Large intestine (tissue), 3 donors: ENCODE results near the gene TCFL5. TPM values are rescaled to one million over a fixed set of nuclear protein-coding genes. Genes with fewer than 3 reads are reported as not detected.

Experiments
- DNase-seq, 2 donors: peaks; one replicate each; pipeline versions ENCODE4 v3.0.0 to v3.0.0-alpha.2; 2013
- H3K27ac ChIP-seq: one replicate; pipeline ENCODE4 v1.5.1; 2013; ENCODE audit warnings: low read length
- H3K27me3 ChIP-seq: 2 replicates; pipeline ENCODE4 v1.6.1; 2013; ENCODE audit warnings: low read length; ENCODE audit not compliant: control insufficient read depth, insufficient read depth
- H3K36me3 ChIP-seq: 2 replicates; pipeline ENCODE4 v1.6.1; 2013; ENCODE audit warnings: low read length; ENCODE audit not compliant: control insufficient read depth, insufficient read depth
- H3K4me1 ChIP-seq: one replicate; pipeline ENCODE4 v1.6.1; 2013; ENCODE audit warnings: low read length; ENCODE audit not compliant: control insufficient read depth, insufficient read depth
- H3K4me3 ChIP-seq: one replicate; pipeline ENCODE4 v1.5.1; 2013; ENCODE audit warnings: low read length
- H3K9me3 ChIP-seq: one replicate; pipeline ENCODE4 v1.6.1; 2013; ENCODE audit warnings: mild to moderate bottlenecking, low read depth, low read length, moderate library complexity; ENCODE audit not compliant: control insufficient read depth
- WGBS: methylation state at CpG from one replicate; pipeline ENCODE4 v1.1.5; 2013; ENCODE audit warnings: low lambda C conversion rate; ENCODE audit not compliant: insufficient coverage; 5-methylcytosine and 5-hydroxymethylcytosine counted together
- polyA plus RNA-seq: library from polyadenylated mRNA; unstranded; fragments of 120-200 nt; gene quantifications from one replicate; pipeline ENCODE4 v1.2.1, GENCODE V29; 2013

Gene TCFL5
- polyA plus RNA-seq, 1 donor: 6.8 TPM

GRCh38 chr20:62895539-62895938, 33.9 kb upstream of the TCFL5 start:
- Histone ChIP-seq H3K27ac (no peak overlapping the region), H3K9me3 (no peaks in the 10 kb centered on the region), H3K27me3 (no peaks in the 10 kb centered on the region), H3K4me1 (peaks cover 12% of the 10 kb centered on the region), H3K4me3 (no peak overlapping the region), H3K36me3 (peaks cover 59% of the 10 kb centered on the region)
- WGBS: no CpG with 5 or more reads among the region's 9 CpGs
- DNase-seq: no peak

- Histone ChIP-seq H3K27ac (no peak overlapping the region), H3K27me3 (no peaks in the 10 kb centered on the region), H3K4me3 (no peak overlapping the region), H3K36me3 (peaks cover 71% of the 10 kb centered on the region), H3K4me1 (peaks cover 6% of the 10 kb centered on the region), H3K9me3 (no peaks in the 10 kb centered on the region)
- 95% methylated on average over 3 of the region's 14 CpGs for WGBS
- no peak for DNase-seq
These were observed 32.6 kb upstream of the TCFL5 start for GRCh38 chr20:62894261-62894660.

- no peak for DNase-seq
- Histone ChIP-seq H3K9me3 (no peaks in the 10 kb centered on the region), H3K27me3 (no peaks in the 10 kb centered on the region), H3K36me3 (peaks cover 77% of the 10 kb centered on the region), H3K27ac (no peak overlapping the region), H3K4me3 (no peak overlapping the region), H3K4me1 (peaks cover 6% of the 10 kb centered on the region)
- 100% methylated on average over 2 of the region's 14 CpGs for WGBS
These were observed 32.1 kb upstream of the TCFL5 start for GRCh38 chr20:62893700-62894099.

GRCh38 chr20:62892348-62893304, 31.0 kb upstream of the TCFL5 start:
- H3K27ac ChIP-seq: no peak overlapping the region
- no peak for DNase-seq
- H3K27me3 ChIP-seq: no peaks in the 10 kb centered on the region
- no peaks in the 10 kb centered on the region for H3K9me3 ChIP-seq
- no peaks in the 10 kb centered on the region for H3K4me1 ChIP-seq
- H3K4me3 ChIP-seq: no peak overlapping the region
- 100% methylated on average over 1 of the region's 25 CpGs for WGBS
- peaks cover 88% of the 10 kb centered on the region for H3K36me3 ChIP-seq

- no CpG with 5 or more reads among the region's 15 CpGs for WGBS
- H3K4me1 ChIP-seq: no peaks in the 10 kb centered on the region
- no peaks in the 10 kb centered on the region for H3K9me3 ChIP-seq
These were observed 29.5 kb upstream of the TCFL5 start for GRCh38 chr20:62891111-62891510.

GRCh38 chr20:62890444-62890843, 28.8 kb upstream of the TCFL5 start:
- Histone ChIP-seq H3K27me3 (no peaks in the 10 kb centered on the region), H3K9me3 (no peaks in the 10 kb centered on the region), H3K36me3 (peaks cover 93% of the 10 kb centered on the region), H3K4me3 (no peak overlapping the region), H3K27ac (no peak overlapping the region), H3K4me1 (no peaks in the 10 kb centered on the region)
- no CpG with 5 or more reads among the region's 7 CpGs for WGBS
- DNase-seq: no peak

More at GRCh38 chr20:62891111-62891510, 29.5 kb upstream of the TCFL5 start:
- Histone ChIP-seq H3K27me3 (no peaks in the 10 kb centered on the region), H3K36me3 (peaks cover 94% of the 10 kb centered on the region), H3K4me3 (no peak overlapping the region), H3K27ac (no peak overlapping the region)
- no peak for DNase-seq

- no peak for DNase-seq
- Histone ChIP-seq H3K9me3 (no peaks in the 10 kb centered on the region), H3K27me3 (no peaks in the 10 kb centered on the region), H3K27ac (no peak overlapping the region), H3K4me1 (no peaks in the 10 kb centered on the region), H3K4me3 (no peak overlapping the region), H3K36me3 (peaks cover 88% of the 10 kb centered on the region)
- no CpG with 5 or more reads among the region's 9 CpGs for WGBS
These were observed 28.2 kb upstream of the TCFL5 start for GRCh38 chr20:62889871-62890270.

GRCh38 chr20:62889411-62889810, 27.8 kb upstream of the TCFL5 start:
- no peak for DNase-seq
- H3K4me1 ChIP-seq: no peaks in the 10 kb centered on the region

GRCh38 chr20:62888910-62889309, 27.3 kb upstream of the TCFL5 start:
- WGBS: no CpG with 5 or more reads among the region's 17 CpGs
- H3K27me3 ChIP-seq: no peaks in the 10 kb centered on the region
- no peaks in the 10 kb centered on the region for H3K4me1 ChIP-seq
- no peak overlapping the region for H3K27ac ChIP-seq
- DNase-seq: no peak
- peaks cover 78% of the 10 kb centered on the region for H3K36me3 ChIP-seq
- no peak overlapping the region for H3K4me3 ChIP-seq
- no peaks in the 10 kb centered on the region for H3K9me3 ChIP-seq

More at GRCh38 chr20:62889411-62889810, 27.8 kb upstream of the TCFL5 start:
- no CpG with 5 or more reads among the region's 8 CpGs for WGBS
- H3K9me3 ChIP-seq: no peaks in the 10 kb centered on the region
- H3K27me3 ChIP-seq: no peaks in the 10 kb centered on the region
- H3K36me3 ChIP-seq: peaks cover 83% of the 10 kb centered on the region
- no peak overlapping the region for H3K4me3 ChIP-seq
- H3K27ac ChIP-seq: no peak overlapping the region

- H3K4me3 ChIP-seq: no peak overlapping the region
- H3K27ac ChIP-seq: no peak overlapping the region
- H3K27me3 ChIP-seq: no peaks in the 10 kb centered on the region
- no peak for DNase-seq
- no CpG with 5 or more reads among the region's 16 CpGs for WGBS
- H3K36me3 ChIP-seq: peaks cover 73% of the 10 kb centered on the region
- H3K9me3 ChIP-seq: no peaks in the 10 kb centered on the region
- no peaks in the 10 kb centered on the region for H3K4me1 ChIP-seq
These were observed 26.8 kb upstream of the TCFL5 start for GRCh38 chr20:62888406-62888805.

GRCh38 chr20:62887860-62888239, 26.2 kb upstream of the TCFL5 start:
- no peak for DNase-seq
- peaks cover 68% of the 10 kb centered on the region for H3K36me3 ChIP-seq
- no peaks in the 10 kb centered on the region for H3K4me1 ChIP-seq
- H3K27ac ChIP-seq: no peak overlapping the region
- H3K9me3 ChIP-seq: no peaks in the 10 kb centered on the region
- WGBS: no CpG with 5 or more reads among the region's 7 CpGs
- no peaks in the 10 kb centered on the region for H3K27me3 ChIP-seq
- H3K4me3 ChIP-seq: no peak overlapping the region
